Neural crest cell (in vitro differentiated cells): ENCODE results near the gene SPATS2L. TPM values are rescaled to one million over a fixed set of nuclear protein-coding genes. Genes with fewer than 3 reads are reported as not detected.

Experiments used
- DNase-seq: peaks from one replicate; pipeline ENCODE4 v3.0.0; 2021; ENCODE audit warnings: low read depth, mixed read lengths, low spot score
- H3K27ac Mint-ChIP-seq: one replicate; pipeline ENCODE4 v1.8.0; 2021; ENCODE audit warnings: mild to moderate bottlenecking, mixed read lengths; ENCODE audit not compliant: unreplicated experiment
- H3K27me3 Mint-ChIP-seq: 2 replicates; pipeline ENCODE4 v1.8.0; 2021; ENCODE audit warnings: low read depth, mild to moderate bottlenecking, mixed read lengths
- H3K36me3 Mint-ChIP-seq: 2 replicates; pipeline ENCODE4 v1.8.0; 2021; ENCODE audit warnings: low read depth, mild to moderate bottlenecking, mixed read lengths
- H3K4me1 Mint-ChIP-seq: 2 replicates; pipeline ENCODE4 v1.8.0; 2021; ENCODE audit warnings: mixed read lengths
- H3K4me3 Mint-ChIP-seq: one replicate; pipeline ENCODE4 v1.8.0; 2021; ENCODE audit warnings: mild to moderate bottlenecking, mixed read lengths
- H3K9me3 Mint-ChIP-seq: 2 replicates; pipeline ENCODE4 v1.8.0; 2021; ENCODE audit warnings: mixed read lengths
- CTCF ChIP-seq: fragments of 200-600 bp; sonication (generic); conservative IDR thresholded peaks from 2 replicates; pipeline ENCODE4 v1.5.0; 2021; ENCODE audit warnings: antibody characterized with exemption, mild to moderate bottlenecking
- total RNA-seq: library from RNA; stranded (reverse); gene quantifications from 2 replicates; pipeline ENCODE4 v1.2.1, GENCODE V29; 2021

The SPATS2L gene
- total RNA-seq, 1 donor from 2014 or later = 24.9 TPM

GRCh38 chr2:200486529-200486928 lies 180.0 kb downstream of the SPATS2L start:
- Mint-ChIP-seq H3K9me3 (peaks cover 4% of the 10 kb centered on the region), H3K27ac (no peak overlapping the region), H3K27me3 (no peaks in the 10 kb centered on the region), H3K4me1 (peaks cover 9% of the 10 kb centered on the region), H3K4me3 (no peak overlapping the region), H3K36me3 (peaks cover 17% of the 10 kb centered on the region)
- TF ChIP-seq CTCF = no peak
- no peak for DNase-seq

GRCh38 chr2:200488169-200488568 lies 181.7 kb downstream of the SPATS2L start:
- Mint-ChIP-seq H3K27me3 (no peaks in the 10 kb centered on the region), H3K4me1 (peaks cover 6% of the 10 kb centered on the region), H3K27ac (no peak overlapping the region), H3K9me3 (peaks cover 4% of the 10 kb centered on the region), H3K36me3 (peaks cover 25% of the 10 kb centered on the region), H3K4me3 (no peak overlapping the region)
- DNase-seq = no peak
- no peak for TF ChIP-seq CTCF

GRCh38 chr2:200490001-200490400 lies 183.5 kb downstream of the SPATS2L start:
- H3K27ac Mint-ChIP-seq = no peak overlapping the region
- no peaks in the 10 kb centered on the region for H3K27me3 Mint-ChIP-seq
- no peak for DNase-seq
- peaks cover 29% of the 10 kb centered on the region for H3K36me3 Mint-ChIP-seq
- no peak overlapping the region for H3K4me3 Mint-ChIP-seq
- H3K4me1 Mint-ChIP-seq = peaks cover 6% of the 10 kb centered on the region
- no peak for TF ChIP-seq CTCF
- peaks cover 4% of the 10 kb centered on the region for H3K9me3 Mint-ChIP-seq

- H3K9me3 Mint-ChIP-seq = peaks cover 4% of the 10 kb centered on the region
- peaks cover 29% of the 10 kb centered on the region for H3K36me3 Mint-ChIP-seq
- H3K4me1 Mint-ChIP-seq = no peaks in the 10 kb centered on the region
- TF ChIP-seq CTCF = no peak
- no peak for DNase-seq
- H3K27ac Mint-ChIP-seq = no peak overlapping the region
- H3K27me3 Mint-ChIP-seq = no peaks in the 10 kb centered on the region
- no peak overlapping the region for H3K4me3 Mint-ChIP-seq
These were observed 186.2 kb downstream of the SPATS2L start for GRCh38 chr2:200492656-200493055.

GRCh38 chr2:200494048-200494447 lies 187.6 kb downstream of the SPATS2L start:
- TF ChIP-seq CTCF = no peak
- H3K27me3 Mint-ChIP-seq = no peaks in the 10 kb centered on the region

GRCh38 chr2:200496696-200497095 lies 190.2 kb downstream of the SPATS2L start:
- H3K9me3 Mint-ChIP-seq = no peaks in the 10 kb centered on the region
- no peak overlapping the region for H3K4me3 Mint-ChIP-seq
- no peak for TF ChIP-seq CTCF
- peaks cover 13% of the 10 kb centered on the region for H3K36me3 Mint-ChIP-seq
- H3K27me3 Mint-ChIP-seq = no peaks in the 10 kb centered on the region
- no peaks in the 10 kb centered on the region for H3K4me1 Mint-ChIP-seq
- H3K27ac Mint-ChIP-seq = no peak overlapping the region
- no peak for DNase-seq

More at GRCh38 chr2:200494048-200494447, 187.6 kb downstream of the SPATS2L start:
- no peak overlapping the region for H3K4me3 Mint-ChIP-seq
- H3K36me3 Mint-ChIP-seq = peaks cover 29% of the 10 kb centered on the region
- no peaks in the 10 kb centered on the region for H3K4me1 Mint-ChIP-seq
- H3K27ac Mint-ChIP-seq = no peak overlapping the region
- DNase-seq = no peak
- peaks cover 4% of the 10 kb centered on the region for H3K9me3 Mint-ChIP-seq
